SH-SY5Y (cell line): ENCODE measurements around the gene DMXL1.

ENCODE experiments used
- GATA2 ChIP-seq: IDR thresholded peaks from 2 replicates; pipeline ENCODE4 v1.6.1; 2011; ENCODE audit warnings: mild to moderate bottlenecking, low read depth, low read length
- GATA3 ChIP-seq: IDR thresholded peaks from 2 replicates; pipeline ENCODE4 v1.6.1; 2011; ENCODE audit warnings: low read depth, mild to moderate bottlenecking, low read length, moderate library complexity

DMXL1 gene

GRCh38 chr5:119078861-119079260 lies 8.0 kb downstream of the DMXL1 start:
- TF ChIP-seq GATA2, result no peak
- TF ChIP-seq GATA3, result no peak

DNA sequence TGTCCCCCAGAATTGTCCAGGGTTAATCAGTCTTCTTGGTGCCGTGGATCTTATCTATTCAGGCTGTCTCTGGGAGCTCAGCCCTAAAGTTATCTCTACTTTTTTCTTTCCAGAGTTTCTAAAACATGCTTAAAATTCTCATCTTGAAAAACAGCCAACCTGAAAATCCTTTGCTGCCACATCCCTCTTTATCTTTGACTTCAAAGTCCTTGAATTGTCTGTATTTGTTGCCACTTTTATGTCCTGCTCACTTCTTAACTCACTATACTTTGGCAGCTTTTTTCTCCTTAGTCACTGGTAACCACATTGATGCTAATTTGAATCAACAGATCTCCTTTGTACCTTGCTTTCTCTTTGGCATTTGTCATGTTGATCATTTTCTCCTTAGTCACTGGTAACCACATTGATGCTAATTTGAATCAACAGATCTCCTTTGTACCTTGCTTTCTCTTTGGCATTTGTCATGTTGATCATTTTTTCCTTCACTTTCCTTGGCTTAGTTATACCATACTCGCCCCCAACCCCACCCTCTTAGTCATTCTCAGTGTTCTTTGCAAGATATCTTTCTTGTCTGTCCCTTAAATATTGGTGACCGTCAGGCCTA lies 8.5 kb downstream of the DMXL1 start:
- no peak for TF ChIP-seq GATA3
- TF ChIP-seq GATA2, result no peak

GRCh38 chr5:119080936-119081335 lies 10.0 kb downstream of the DMXL1 start:
- no peak for TF ChIP-seq GATA2
- TF ChIP-seq GATA3, result no peak

DNA sequence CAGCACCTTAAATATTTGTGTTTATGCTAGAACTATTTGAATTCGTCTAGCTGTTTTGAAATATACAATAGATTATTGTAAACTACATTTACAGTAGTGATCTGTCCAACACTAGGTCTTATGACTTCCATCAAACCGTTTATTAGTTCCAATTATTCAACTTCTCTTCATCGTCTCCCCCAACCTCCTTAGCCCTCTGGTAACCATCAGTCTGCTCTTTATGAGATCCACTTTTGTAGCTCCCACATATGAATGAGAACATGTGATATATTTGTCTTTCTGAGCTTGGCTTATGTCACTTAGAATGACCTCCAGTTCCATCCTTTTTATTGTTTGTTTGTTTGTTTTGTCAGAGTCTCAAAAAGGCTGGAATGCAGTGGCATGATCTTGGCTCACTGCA lies 11.8 kb downstream of the DMXL1 start:
- TF ChIP-seq GATA2 (no peak), GATA3 (no peak)

GRCh38 chr5:119083679-119084078 lies 12.8 kb downstream of the DMXL1 start:
- TF ChIP-seq GATA2 (no peak), GATA3 (no peak)

DNA sequence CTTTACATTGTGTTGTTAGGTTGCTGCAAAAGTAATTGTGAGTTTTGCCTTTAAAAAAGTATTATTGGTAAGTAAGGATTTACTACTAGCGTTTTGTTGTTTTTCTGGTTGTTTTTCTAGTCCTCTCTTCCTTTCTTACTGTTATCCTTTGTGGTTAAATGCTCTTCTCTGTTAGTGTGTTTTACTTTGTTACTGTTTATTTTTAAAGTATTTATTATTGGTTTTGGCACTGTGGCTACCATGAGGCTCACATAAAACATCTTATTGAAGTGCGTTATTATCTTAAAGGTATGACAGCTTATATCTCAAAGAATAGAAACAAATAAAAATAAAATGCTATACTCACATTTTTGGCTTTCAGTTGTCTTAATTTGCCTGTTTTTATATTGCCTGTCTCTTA lies 17.6 kb downstream of the DMXL1 start:
- TF ChIP-seq GATA3 (no peak), GATA2 (no peak)

DNA sequence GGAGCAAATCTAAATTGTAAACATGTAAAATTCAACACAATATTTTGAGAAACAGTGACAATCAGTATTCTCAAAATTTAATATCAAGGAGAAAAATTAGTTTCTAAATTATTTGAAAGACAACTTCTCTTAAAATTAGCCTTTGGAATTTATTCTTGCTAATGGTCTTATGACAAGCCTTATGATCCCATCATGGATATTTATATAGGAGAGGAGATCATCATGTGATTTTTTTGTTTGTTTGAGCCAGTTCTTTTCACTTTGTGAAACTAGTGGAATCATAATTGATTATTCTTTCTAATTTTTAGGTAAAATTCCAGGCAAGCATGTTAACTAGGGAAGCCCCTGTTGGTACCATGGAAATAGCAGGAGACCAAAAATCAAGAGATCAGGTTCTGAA lies 24.7 kb downstream of the DMXL1 start:
- no peak for TF ChIP-seq GATA3
- no peak for TF ChIP-seq GATA2

DNA sequence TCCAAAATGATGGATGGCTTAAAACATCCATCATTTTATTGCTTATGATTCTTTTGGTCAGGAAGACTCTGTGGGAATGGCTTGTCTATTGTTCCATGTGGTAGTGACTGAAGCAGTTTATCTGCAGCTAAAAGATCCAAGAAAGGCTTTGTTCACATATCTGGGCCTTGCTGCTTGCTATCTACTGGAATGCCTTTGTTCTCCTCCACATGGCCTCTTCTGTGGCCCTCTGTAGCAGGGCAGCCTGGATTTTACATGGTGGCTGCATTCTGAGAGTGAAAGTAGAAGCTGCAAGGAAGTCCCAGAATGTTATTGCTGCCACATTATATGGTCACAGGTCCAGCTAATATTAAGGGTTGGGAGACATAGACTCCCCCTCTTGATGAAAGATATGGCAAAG lies 35.1 kb downstream of the DMXL1 start:
- TF ChIP-seq GATA3, result no peak
- no peak for TF ChIP-seq GATA2

DNA sequence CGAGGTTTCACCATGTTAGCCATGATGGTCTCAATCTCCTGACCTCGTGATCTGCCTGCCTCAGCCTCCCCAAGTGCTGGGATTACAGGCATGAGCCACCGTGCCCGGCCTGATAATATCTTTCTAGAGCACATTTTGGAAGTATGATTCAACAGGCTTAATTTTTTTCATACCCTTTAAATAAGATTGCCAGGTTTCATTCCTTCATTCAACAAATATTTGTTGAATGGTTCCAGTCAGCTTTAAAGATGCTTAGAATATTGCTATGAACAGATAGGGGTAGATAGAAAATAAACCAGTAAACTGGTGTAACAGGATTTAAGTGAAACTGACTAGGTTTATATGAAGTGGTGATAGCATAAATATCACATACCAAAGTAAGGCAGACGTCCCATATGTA lies 41.3 kb downstream of the DMXL1 start:
- TF ChIP-seq GATA3 (no peak), GATA2 (no peak)

DNA sequence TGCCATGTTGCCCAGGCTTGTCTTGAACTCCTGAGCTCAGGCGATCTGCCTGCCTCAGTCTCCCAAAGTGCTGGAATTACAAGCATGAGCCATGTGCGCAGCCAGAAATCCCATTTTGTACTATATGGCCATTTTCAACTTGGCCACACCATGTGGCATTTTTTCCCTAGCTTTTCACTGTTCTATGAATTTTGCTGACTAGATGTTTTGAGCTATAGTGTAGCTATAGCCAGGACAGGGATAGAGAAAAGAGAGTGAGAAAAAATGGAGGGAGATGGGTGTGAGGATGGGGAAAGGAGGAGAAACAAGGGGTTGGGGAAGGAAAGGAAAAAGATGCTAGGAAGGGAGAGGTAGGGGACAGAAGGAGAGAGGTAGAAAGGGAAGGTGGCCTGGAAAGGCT lies 46.4 kb downstream of the DMXL1 start:
- TF ChIP-seq GATA2 (no peak), GATA3 (no peak)

GRCh38 chr5:119118000-119118399 lies 47.1 kb downstream of the DMXL1 start:
- no peak for TF ChIP-seq GATA3
- TF ChIP-seq GATA2, result no peak

- TF ChIP-seq GATA3 (no peak), GATA2 (no peak)
Measured at GRCh38 chr5:119120893-119121292, 50.0 kb downstream of the DMXL1 start.

DNA sequence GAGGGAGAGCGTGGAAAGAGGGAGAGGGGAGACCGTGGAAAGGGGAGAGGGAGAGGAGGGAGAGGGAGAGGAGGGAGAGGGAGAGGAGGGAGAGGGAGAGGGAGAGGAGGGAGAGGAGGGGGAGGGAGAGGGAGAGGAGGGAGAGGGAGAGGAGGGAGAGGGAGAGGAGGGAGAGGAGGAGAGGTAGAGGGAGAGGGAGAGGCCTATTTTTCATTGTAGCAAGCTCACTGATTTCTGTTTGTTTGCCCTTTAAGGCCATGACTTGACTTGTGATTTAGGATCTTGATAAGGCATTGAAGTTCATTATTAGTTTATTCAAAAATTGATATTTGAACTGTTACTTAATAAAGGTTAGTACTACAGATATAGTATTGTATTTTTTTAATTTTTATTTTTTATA lies 52.4 kb downstream of the DMXL1 start:
- TF ChIP-seq GATA3, result no peak

DNA sequence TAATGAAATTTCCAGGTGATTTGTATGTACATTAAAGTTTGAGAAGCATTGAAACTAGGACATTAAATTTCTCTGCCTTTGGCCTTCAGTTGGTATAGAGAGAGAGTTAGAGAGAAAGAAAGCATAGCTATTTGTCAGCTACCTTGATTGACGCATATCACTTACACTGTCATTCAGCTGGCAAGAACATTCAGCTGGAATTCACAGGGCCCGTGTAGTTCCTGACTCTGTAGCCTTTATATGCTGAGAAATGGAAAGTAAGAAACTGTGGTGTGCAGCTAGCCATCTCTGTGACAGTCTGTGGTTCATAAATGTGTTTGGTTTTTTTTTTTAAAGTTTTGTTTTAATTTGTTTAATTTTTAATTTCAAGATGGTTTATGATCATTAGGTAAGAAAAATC lies 58.9 kb downstream of the DMXL1 start:
- no peak for TF ChIP-seq GATA3
- TF ChIP-seq GATA2, result no peak

DNA sequence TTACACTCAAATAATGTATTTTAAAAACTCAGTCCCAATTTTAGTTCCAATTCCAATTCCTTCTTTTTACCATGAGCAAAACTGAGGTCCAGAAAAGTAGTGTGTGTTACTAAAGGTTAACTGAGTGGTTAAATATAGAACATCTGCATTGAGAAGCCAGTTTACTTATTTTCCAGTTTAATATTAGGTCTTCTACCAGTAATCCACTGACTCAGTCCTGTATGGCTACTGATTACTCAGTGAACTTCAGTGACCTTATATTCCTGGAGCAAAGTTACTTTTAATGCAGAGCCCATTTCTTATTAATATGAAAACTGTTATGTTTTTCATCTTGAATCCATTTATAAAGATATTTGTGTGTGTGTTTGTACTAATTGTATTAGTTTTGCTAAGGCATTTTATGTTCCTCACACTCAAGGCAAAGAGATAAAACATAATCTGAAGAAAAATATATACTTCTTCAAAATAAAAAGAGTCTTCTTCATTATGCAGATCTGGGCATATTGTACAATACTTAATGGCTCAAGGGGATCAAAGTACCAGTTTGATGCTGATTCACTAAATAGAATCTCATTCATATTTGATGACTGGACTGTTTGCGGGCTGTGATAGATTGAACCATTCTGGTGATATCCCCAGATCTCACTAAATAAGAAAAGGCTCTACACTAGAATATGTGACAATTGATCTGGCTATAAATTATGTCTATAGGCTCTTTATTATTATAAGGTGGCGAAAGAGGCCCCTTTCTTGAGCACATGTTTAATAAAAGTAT lies 60.8 kb downstream of the DMXL1 start:
- TF ChIP-seq GATA3 (no peak), GATA2 (no peak)

- TF ChIP-seq GATA2 (no peak), GATA3 (no peak)
Measured at GRCh38 chr5:119136666-119137318, 65.9 kb downstream of the DMXL1 start.
